HG03469 (cell line): ENCODE data around the gene GOT1.
A peak's percentile ranks its signal among the peaks of the same experiment; 100 is the strongest.

Source experiments
- ATAC-seq: cut with Tn5 transposase; IDR thresholded peaks from one replicate; pipeline ENCODE4 v1.9.1; 2021; ENCODE audit warnings: mild to moderate bottlenecking, moderate library complexity, moderate number of reproducible peaks; ENCODE audit not compliant: unreplicated experiment

The GOT1 gene

GRCh38 chr10:99396471-99396870, 34.0 kb downstream of the GOT1 start:
- no peak for ATAC-seq

GRCh38 chr10:99395750-99396445, 34.5 kb downstream of the GOT1 start:
- no peak for ATAC-seq

- ATAC-seq = no peak
These were observed 35.5 kb downstream of the GOT1 start for GRCh38 chr10:99394761-99395386.

- no peak for ATAC-seq
These were observed 36.2 kb downstream of the GOT1 start for GRCh38 chr10:99394256-99394655.

- ATAC-seq = no peak
These were observed 36.7 kb downstream of the GOT1 start for GRCh38 chr10:99393683-99394082.

GRCh38 chr10:99393036-99393435, 37.4 kb downstream of the GOT1 start:
- ATAC-seq = no peak

- no peak for ATAC-seq
These were observed 39.1 kb downstream of the GOT1 start for GRCh38 chr10:99391346-99391745.

- no peak for ATAC-seq
These were observed 40.5 kb downstream of the GOT1 start for GRCh38 chr10:99389729-99390480.

- no peak for ATAC-seq
These were observed 42.9 kb downstream of the GOT1 start for GRCh38 chr10:99387541-99387940.

GRCh38 chr10:99387071-99387470, 43.4 kb downstream of the GOT1 start:
- ATAC-seq = no peak

- no peak for ATAC-seq
These were observed 48.2 kb downstream of the GOT1 start for GRCh38 chr10:99382176-99382575.

GRCh38 chr10:99375426-99375825, 55.0 kb downstream of the GOT1 start:
- ATAC-seq = no peak

GRCh38 chr10:99374972-99375371, 55.5 kb downstream of the GOT1 start:
- ATAC-seq = no peak

GRCh38 chr10:99374526-99374925, 55.9 kb downstream of the GOT1 start:
- no peak for ATAC-seq

GRCh38 chr10:99372546-99373271, 57.7 kb downstream of the GOT1 start:
- no peak for ATAC-seq

- peak; percentile 57 for ATAC-seq
These were observed 59.4 kb downstream of the GOT1 start for GRCh38 chr10:99370993-99371392.

- no peak for ATAC-seq
These were observed 60.9 kb downstream of the GOT1 start for GRCh38 chr10:99369551-99369950.

GRCh38 chr10:99369126-99369525, 61.3 kb downstream of the GOT1 start:
- ATAC-seq = no peak

- no peak for ATAC-seq
These were observed 61.8 kb downstream of the GOT1 start for GRCh38 chr10:99368646-99369045.

- no peak for ATAC-seq
These were observed 63.8 kb downstream of the GOT1 start for GRCh38 chr10:99366666-99367065.

GRCh38 chr10:99365736-99366135, 64.7 kb downstream of the GOT1 start:
- ATAC-seq = no peak
